IPS DF 4.7 (cell line): Measurements from ENCODE around the gene RGCC.

Source experiments
- DNase-seq: peaks from one replicate; pipeline ENCODE4 v3.0.0-alpha.2; 2013; ENCODE audit warnings: low spot score; ENCODE audit errors: extremely low read depth

RGCC gene

GRCh38 chr13:41515491-41516139 is 58.3 kb downstream of the RGCC start:
- no peak for DNase-seq

DNA sequence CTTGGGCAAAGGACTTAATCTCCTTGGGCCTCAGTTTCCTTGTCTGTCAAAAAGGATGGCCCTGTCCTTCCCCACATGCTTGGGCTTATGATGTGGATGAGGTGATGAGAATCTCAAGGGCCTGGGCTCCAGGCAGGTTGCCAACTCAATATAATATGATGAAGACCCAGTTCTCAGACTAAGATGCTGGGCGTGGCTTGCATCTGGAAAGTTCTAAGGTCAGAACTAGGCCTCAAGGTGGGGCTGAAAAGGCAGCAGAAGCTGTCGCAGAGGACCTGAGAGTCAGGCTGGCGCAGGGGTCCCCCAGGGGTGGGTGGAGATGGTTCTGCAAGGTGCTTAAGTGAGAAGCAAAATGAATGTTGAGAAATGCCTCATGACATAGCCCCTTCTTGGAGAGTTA is 58.8 kb downstream of the RGCC start:
- no peak for DNase-seq

DNA sequence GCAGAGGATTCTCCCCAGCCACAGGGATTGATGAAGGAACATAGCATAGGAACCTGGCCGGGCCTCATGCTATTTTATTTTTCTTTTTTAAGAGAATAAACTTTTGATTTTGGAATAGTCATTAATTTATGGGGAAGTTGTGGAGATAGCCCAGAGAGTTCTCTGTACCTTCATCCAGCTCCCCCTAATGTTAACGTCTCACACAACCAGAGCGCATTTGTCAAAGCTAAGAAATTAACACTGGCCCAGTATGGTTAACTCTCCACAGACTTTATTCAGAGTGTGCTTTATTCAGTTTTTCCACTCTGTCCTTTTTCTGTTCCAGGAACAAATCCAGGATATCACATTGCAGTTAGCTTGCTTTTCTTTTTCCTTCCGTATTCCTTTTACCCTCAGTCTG is 59.4 kb downstream of the RGCC start:
- no peak for DNase-seq

GRCh38 chr13:41520016-41520659 is 62.8 kb downstream of the RGCC start:
- no peak for DNase-seq
